NCI-H146 treated with DMSO at 0.1 percent for 48 hours (cell line): ENCODE data around the gene DLEC1.
A peak's percentile ranks its signal among the peaks of the same experiment; 100 is the strongest.
"Not testable (repeated sequence)": the region's sequence is repeated elsewhere in the genome, so short reads cannot be mapped to it uniquely, and the experiment has no call there.

Experiments
- DNase-seq: peaks from one replicate; lab custom pipeline; 2025; ENCODE audit not compliant: unreplicated experiment; lab: John Stamatoyannopoulos, UW

The DLEC1 gene

DNA sequence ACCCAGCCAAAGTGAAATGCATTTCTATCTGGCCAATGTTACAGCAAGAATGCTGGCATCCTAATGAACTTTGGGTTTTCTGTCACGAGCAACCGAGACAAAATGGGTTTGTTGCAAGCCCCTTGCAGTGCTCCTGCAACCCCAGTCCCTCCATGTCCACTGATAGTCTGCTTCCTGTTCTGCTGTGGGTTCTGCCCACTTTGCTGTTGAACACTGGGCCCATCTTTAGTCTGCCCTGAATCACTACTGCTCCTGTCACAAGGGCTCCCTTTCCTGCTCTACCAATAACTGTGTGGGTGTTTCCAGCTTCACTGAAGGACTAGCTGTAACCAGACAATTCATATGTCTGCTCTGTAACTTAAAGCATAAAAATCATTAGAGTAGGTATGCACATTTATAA is 113.6 kb downstream of the DLEC1 start:
- DNase-seq, result no peak

- DNase-seq, result no peak
Measured at GRCh38 chr3:38153221-38153620, 114.2 kb downstream of the DLEC1 start.

- DNase-seq, result no peak
Measured at GRCh38 chr3:38154033-38154494, 115.1 kb downstream of the DLEC1 start.

- no peak for DNase-seq
Measured at GRCh38 chr3:38154625-38155255, 115.7 kb downstream of the DLEC1 start.

- no peak for DNase-seq
Measured at GRCh38 chr3:38155825-38156224, 116.8 kb downstream of the DLEC1 start.

GRCh38 chr3:38157117-38157516 is 118.1 kb downstream of the DLEC1 start:
- no peak for DNase-seq

DNA sequence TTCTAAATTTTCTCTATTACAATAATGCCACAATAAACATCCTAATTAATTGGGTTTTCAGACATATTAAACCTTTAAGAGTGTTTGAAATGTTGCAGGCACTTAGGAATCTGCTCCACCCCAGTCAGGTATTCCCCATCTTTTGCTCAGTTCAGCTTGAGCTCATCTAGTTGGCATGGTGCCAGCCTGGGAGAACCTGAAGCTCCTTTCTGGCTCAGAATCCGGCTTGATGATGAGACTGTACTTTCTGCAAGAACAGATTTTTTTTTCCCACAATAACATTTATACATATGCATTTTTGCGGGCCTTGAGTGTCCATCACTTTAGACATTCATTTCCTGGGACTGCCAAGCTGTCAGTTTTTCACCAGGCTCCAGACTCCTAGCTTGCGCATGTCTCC is 118.6 kb downstream of the DLEC1 start:
- no peak for DNase-seq

DNA sequence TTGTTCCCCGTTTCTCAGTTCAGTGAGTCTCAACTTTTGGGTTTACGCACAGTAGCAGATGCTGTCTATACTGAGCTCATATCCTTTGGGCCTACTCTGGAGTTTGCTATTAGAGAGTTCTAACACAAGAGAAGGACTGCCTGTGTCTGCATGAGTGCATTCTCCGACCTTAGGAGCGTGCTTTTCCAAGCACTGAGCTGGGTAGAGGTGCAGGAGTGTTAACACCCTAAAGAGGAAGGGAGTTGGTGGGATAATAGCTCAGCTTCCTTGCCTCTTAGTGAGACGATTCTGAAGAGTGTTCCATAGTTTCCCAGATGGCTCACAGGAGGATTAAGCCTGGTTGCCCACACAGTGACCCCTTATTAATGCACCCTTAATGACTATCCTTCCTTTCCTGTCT is 119.5 kb downstream of the DLEC1 start:
- no peak for DNase-seq

DNA sequence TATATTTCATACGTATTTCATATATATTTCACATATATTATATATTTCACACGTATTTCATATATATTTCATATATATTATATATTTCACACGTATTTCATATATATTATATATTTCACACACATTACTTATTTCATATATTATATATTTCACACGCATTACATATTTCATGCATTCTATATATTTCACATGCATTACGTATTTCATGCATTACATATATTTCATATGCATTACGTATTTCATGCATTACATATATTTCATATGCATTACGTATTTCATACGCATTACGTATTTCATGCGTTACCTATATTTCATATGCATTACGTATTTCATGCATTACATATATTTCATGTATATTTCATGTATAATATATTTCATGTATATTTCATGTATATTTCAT is 121.7 kb downstream of the DLEC1 start:
- DNase-seq, result not testable (repeated sequence)

DNA sequence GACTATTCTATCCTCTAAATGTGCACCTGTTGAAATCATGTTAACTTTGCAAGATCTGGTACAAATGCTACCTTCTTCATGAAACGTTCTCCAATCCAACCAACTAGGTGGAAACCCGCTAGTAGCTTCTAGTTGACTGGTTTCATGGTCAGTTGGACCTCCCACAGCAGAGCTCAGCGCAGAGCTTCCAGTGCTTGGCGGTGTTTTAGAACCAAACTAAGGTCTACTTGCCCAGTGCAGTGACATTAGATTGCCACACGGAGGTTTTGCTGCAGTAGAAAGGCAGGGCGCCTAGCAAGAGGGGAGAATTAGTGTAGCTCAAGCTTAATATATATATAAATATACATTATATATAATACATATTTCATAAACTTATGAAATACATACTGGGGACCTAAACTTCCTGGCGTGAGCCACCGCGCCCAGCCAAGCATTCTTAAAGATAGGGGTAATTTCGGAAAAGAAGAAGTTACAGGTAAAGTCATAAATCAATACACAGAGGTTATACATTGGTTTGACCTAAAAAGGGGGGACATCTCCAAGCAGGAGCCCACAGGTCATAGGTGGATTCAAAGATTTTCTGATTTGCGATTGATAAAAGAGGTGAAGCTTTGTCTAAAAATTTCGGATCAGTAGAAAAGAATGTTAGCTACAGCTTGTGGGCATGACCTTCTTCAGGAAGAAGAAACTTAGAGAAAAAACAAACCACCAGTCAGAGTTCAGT is 124.3 kb downstream of the DLEC1 start:
- DNase-seq, result no peak

- no peak for DNase-seq
Measured at GRCh38 chr3:38163841-38164642, 125.0 kb downstream of the DLEC1 start.

DNA sequence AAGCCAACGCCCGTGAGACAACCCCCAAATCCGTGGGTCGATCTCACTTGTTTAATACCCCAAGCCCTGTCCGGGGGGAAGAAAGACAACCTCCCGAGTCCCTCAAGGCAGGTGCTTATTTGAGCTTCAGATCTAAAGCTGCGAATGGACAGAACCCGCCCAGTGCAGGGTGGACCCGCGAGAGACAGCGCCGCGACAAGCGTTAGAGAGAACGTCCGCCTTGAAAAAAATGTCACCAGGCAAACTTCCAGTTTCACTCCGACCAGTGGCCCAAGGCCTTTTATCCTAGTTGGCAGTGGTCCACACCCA is 125.6 kb downstream of the DLEC1 start:
- no peak for DNase-seq

DNA sequence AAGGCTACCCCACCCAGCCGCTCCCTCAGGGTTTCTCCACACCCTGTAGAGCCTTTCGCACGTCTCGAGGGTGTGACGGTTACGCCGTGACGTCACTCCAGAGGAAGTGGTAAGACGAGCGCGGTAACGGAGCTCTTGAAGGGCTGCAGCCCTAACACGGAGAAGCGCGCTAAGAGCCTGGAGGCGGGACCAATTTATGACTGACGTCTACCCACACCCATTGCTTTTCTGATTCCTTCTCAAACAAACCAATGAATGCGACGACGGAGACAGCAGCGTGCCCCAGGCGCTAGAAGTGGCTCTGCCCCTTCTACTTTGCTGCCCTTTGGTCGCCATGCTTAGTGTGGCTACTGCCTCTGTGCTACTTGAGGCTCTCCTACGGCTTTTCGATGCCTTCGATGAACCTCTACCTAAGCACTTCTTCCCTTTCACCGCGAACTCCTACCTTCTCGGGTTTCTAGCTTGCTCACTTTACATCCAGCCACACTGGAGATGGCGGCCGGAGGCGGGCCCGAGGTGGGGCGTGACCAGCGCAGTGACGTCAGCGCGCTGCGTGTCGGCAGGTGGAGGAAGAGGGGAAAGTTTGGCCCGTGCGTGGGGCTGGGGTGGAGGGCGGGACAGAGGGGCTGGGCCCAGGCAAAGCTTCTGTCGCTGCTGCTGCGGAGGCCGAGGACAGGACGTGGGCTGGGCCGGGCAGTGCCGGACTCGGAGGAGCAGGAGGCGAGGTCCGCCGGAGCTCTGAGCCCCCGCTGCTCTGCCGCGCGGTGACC is 126.1 kb downstream of the DLEC1 start, which contains the start of gene OXSR1:
Gene OXSR1, plus strand, starts transcription at position 586 of the 770 bp plus-strand sequence. CDS start 340 bp downstream, outside the sequence.
- peak; percentile 95 for DNase-seq

DNA sequence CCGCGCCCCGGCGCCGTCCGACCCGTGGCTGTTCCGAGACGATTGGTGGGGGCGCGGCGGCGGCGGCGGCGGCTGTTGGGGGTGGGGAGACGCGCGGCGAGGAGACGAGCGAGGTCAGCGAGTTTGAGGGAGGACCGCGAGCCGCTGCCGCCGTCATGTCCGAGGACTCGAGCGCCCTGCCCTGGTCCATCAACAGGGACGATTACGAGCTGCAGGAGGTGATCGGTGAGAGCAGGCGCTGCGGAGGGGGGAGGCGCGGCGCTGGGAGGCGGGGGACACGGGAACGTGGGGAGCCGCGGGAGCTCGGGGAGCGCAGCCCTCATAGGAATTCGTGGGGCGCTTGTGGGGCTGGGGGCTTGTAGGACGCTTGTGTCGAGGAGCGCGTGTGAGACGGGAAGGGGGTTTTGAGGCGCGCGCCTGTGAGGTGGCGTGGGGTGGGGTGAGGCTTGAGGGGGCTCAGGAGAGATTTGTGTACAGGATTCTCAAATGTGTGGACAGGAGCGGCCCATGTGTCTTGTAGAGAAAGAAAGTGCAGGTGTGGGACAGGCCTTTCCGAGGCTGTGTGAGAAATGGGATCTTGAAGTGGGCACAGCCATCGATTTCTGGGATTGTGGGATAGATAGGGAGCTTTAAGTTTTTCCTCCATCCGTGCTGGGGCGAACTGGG is 126.8 kb downstream of the DLEC1 start:
- DNase-seq, result peak; percentile 38

- no peak for DNase-seq
Measured at GRCh38 chr3:38167591-38167990, 128.6 kb downstream of the DLEC1 start.

DNA sequence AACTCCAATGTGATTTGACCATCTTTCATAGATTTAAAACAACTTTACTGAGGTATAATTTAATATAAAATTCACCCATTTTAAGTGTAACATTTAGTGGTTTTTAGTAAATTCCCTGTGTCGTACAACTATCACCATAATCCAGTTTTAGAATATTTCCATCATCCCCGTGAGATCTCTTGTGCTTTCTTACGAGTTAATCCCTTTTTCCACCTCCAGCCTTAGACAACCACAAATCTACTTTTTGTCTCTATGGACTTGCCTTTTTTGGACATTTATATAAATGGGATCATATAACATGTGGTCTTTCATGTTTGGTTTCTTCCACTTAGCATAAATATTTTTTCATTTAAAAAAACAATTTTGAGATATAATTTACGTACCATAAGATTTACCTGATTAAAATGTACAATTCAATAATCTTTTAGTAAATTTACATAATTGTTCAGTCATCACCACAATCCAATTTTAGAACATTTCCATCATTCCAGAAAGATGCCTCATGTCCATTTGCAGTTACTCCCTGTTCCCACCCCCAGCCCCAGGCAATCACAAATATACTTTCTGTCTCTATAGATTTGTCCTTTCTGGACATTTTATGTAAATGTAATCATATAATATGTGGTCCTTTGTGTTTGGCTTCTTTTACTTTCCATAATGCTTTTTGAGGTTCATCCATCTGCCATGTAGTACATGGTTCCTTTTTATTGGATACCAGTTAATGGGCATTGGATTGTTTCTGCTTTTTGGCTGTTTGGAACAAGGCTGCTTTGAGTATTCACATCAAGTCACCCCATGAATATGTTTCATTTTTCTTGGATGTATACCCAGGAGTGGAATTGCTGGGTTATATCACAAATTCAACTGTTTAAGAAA is 129.4 kb downstream of the DLEC1 start:
- DNase-seq, result no peak

- DNase-seq, result no peak
Measured at GRCh38 chr3:38169027-38169317, 130.0 kb downstream of the DLEC1 start.

DNA sequence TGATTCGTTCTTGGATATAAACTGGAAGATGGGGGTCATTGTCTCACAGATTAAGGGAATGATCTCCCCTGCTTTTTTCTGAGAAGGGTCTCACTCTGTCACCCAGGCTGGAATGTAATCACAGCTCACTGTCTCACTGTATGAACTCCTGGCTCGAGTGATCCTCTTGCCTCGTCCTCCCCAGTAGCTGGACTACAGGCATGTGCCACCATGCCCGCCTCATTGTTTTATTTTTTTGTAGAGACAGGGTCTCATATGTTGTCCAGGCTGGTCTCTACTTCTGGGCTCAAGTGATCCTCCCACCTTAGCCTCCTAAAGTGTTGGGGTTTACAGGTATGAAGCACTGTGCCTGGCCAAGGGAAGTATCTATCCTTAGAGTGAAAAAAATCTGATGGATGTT is 131.7 kb downstream of the DLEC1 start:
- DNase-seq, result no peak

GRCh38 chr3:38171622-38172021 is 132.6 kb downstream of the DLEC1 start:
- DNase-seq, result no peak
